ENCODE measurements around the gene KRTAP10-3. TPM values are rescaled to one million over a fixed set of nuclear protein-coding genes. Genes with fewer than 3 reads are reported as not detected.

The KRTAP10-3 gene
- total RNA-seq, 1 donor from 2014 or later: not detected

- Histone ChIP-seq H3K36me3 (ENCODE audit: control insufficient read depth, insufficient read depth, low read length) (no peaks in the 10 kb centered on the region), H3K4me3 (ENCODE audit: low read depth, low read length) (no peak overlapping the region), H3K27me3 (ENCODE audit: control insufficient read depth, insufficient read depth, low read length) (no peaks in the 10 kb centered on the region)
- TF ChIP-seq CTCF (IDR thresholded peaks at IDR 0.05; ENCODE audit: insufficient read depth, low read length, severe bottlenecking): no peak
- no peak for DNase-seq (ENCODE audit: low read depth)
- no peak for FAIRE-seq
Measured at GRCh38 chr21:44519346-44520325, 39.0 kb downstream of the KRTAP10-3 start.

- Histone ChIP-seq H3K27me3 (ENCODE audit: control insufficient read depth, insufficient read depth, low read length) (no peaks in the 10 kb centered on the region), H3K36me3 (ENCODE audit: control insufficient read depth, insufficient read depth, low read length) (no peaks in the 10 kb centered on the region), H3K4me3 (ENCODE audit: low read depth, low read length) (no peak overlapping the region)
- FAIRE-seq (no peak), DNase-seq (ENCODE audit: low read depth) (no peak)
- no peak for TF ChIP-seq CTCF (IDR thresholded peaks at IDR 0.05; ENCODE audit: insufficient read depth, low read length, severe bottlenecking)
Measured at GRCh38 chr21:44518686-44519085, 39.9 kb downstream of the KRTAP10-3 start.

GRCh38 chr21:44517175-44517899 is 41.3 kb downstream of the KRTAP10-3 start:
- Histone ChIP-seq H3K36me3 (ENCODE audit: control insufficient read depth, insufficient read depth, low read length) (no peaks in the 10 kb centered on the region), H3K27me3 (ENCODE audit: control insufficient read depth, insufficient read depth, low read length) (no peaks in the 10 kb centered on the region), H3K4me3 (ENCODE audit: low read depth, low read length) (no peak overlapping the region)
- no peak for TF ChIP-seq CTCF (IDR thresholded peaks at IDR 0.05; ENCODE audit: insufficient read depth, low read length, severe bottlenecking)
- peak; percentile 60 for FAIRE-seq
- DNase-seq (ENCODE audit: low read depth): no peak

- FAIRE-seq: no peak
- no peak overlapping the region for H3K4me3 ChIP-seq (ENCODE audit: low read depth, low read length)
- H3K27me3 ChIP-seq (ENCODE audit: control insufficient read depth, insufficient read depth, low read length): no peaks in the 10 kb centered on the region
- no peak for TF ChIP-seq CTCF (IDR thresholded peaks at IDR 0.05; ENCODE audit: insufficient read depth, low read length, severe bottlenecking)
- DNase-seq (ENCODE audit: low read depth): no peak
- no peaks in the 10 kb centered on the region for H3K36me3 ChIP-seq (ENCODE audit: control insufficient read depth, insufficient read depth, low read length)
Measured at GRCh38 chr21:44516828-44517174, 41.8 kb downstream of the KRTAP10-3 start.

- Histone ChIP-seq H3K36me3 (ENCODE audit: control insufficient read depth, insufficient read depth, low read length) (no peaks in the 10 kb centered on the region), H3K27me3 (ENCODE audit: control insufficient read depth, insufficient read depth, low read length) (no peaks in the 10 kb centered on the region), H3K4me3 (ENCODE audit: low read depth, low read length) (no peak overlapping the region)
- FAIRE-seq (no peak), DNase-seq (ENCODE audit: low read depth) (no peak)
- TF ChIP-seq CTCF (IDR thresholded peaks at IDR 0.05; ENCODE audit: insufficient read depth, low read length, severe bottlenecking): no peak
Measured at GRCh38 chr21:44516342-44516741, 42.3 kb downstream of the KRTAP10-3 start.
